Keratinocyte (primary cell): ENCODE data around the gene PPP2R5C. TPM values are rescaled to one million over a fixed set of nuclear protein-coding genes. Genes with fewer than 3 reads are reported as not detected.
"Not testable (repeated sequence)": the region's sequence is repeated elsewhere in the genome, so short reads cannot be mapped to it uniquely, and the experiment has no call there.

Source experiments
- DNase-seq: peaks from one replicate; pipeline ENCODE4 v3.0.0-alpha.2; 2011; ENCODE audit warnings: low read depth, missing footprints, low spot score
- FAIRE-seq: peaks from 2 replicates; lab custom pipeline; 2011; peaks lifted over from hg19 to GRCh38; lab: Jason Lieb, UNC
- H2AFZ ChIP-seq: 2 replicates; pipeline ENCODE4 v1.6.0; 2012; ENCODE audit warnings: low read length, control low read depth, inconsistent platforms; ENCODE audit not compliant: control insufficient read depth
- H3K27ac ChIP-seq: 2 replicates; pipeline ENCODE4 v1.5.1; 2011; ENCODE audit warnings: low read length; ENCODE audit not compliant: control insufficient read depth, insufficient read depth
- H3K27me3 ChIP-seq: 3 replicates; pipeline ENCODE4 v1.6.0; 2011; ENCODE audit warnings: low read length; ENCODE audit not compliant: control insufficient read depth, insufficient read depth; ENCODE audit errors: extremely low read depth
- H3K36me3 ChIP-seq, 2 experiments: 2 replicates in 1 of 2; 3 replicates in 1 of 2; pipeline ENCODE4 v1.5.1; 2011; ENCODE audit warnings: low read length in 2 of 2, mild to moderate bottlenecking in 1 of 2; ENCODE audit not compliant: control insufficient read depth in 2 of 2, insufficient read depth in 2 of 2; ENCODE audit errors: extremely low read depth in 1 of 2
- H3K4me1 ChIP-seq: 3 replicates; pipeline ENCODE4 v1.5.1; 2011; ENCODE audit warnings: low read length; ENCODE audit not compliant: control insufficient read depth, insufficient read depth; ENCODE audit errors: extremely low read depth
- H3K4me2 ChIP-seq: 3 replicates; pipeline ENCODE4 v1.6.0; 2011; ENCODE audit warnings: low read depth, low read length; ENCODE audit not compliant: control insufficient read depth, insufficient read depth; ENCODE audit errors: extremely low read depth
- H3K4me3 ChIP-seq, 3 experiments: fragments of 200-600 bp in 1 of 3; sonication (generic) in 1 of 3; 2 replicates in 2 of 3; 3 replicates in 1 of 3; pipeline ENCODE4 v1.5.1; 2011 to 2016; ENCODE audit warnings: low read length in 3 of 3, mild to moderate bottlenecking in 3 of 3, control low read depth in 2 of 3, inconsistent platforms in 1 of 3, low read depth in 1 of 3, mixed read lengths in 1 of 3, mixed run types in 1 of 3, moderate library complexity in 1 of 3; ENCODE audit not compliant: control insufficient read depth in 2 of 3, insufficient read depth in 2 of 3; ENCODE audit errors: extremely low read depth in 1 of 3
- H3K79me2 ChIP-seq: 2 replicates; pipeline ENCODE4 v1.6.0; 2012; ENCODE audit warnings: low read length; ENCODE audit not compliant: control insufficient read depth, insufficient read depth
- H3K9ac ChIP-seq: 3 replicates; pipeline ENCODE4 v1.6.0; 2011; ENCODE audit warnings: low read length; ENCODE audit not compliant: control insufficient read depth, insufficient read depth; ENCODE audit errors: extremely low read depth
- H3K9me1 ChIP-seq: 3 replicates; pipeline ENCODE4 v1.6.0; 2011; ENCODE audit warnings: low read length; ENCODE audit not compliant: control insufficient read depth, insufficient read depth; ENCODE audit errors: extremely low read depth
- H3K9me3 ChIP-seq: 2 replicates; pipeline ENCODE4 v1.5.1; 2012; ENCODE audit warnings: low read depth, low read length; ENCODE audit not compliant: control insufficient read depth
- H4K20me1 ChIP-seq: 3 replicates; pipeline ENCODE4 v1.6.0; 2011; ENCODE audit warnings: low read length; ENCODE audit not compliant: control insufficient read depth, insufficient read depth; ENCODE audit errors: extremely low read depth
- EZH2 ChIP-seq: IDR thresholded peaks from one replicate; pipeline ENCODE4 v1.6.1; 2012; ENCODE audit warnings: inconsistent platforms, mild to moderate bottlenecking, low read length, moderate library complexity
- dilution Hi-C: fragments of 300-500 bp; cut with MboI; formaldehyde crosslinking; loops from one replicate; pipeline ENCODE4 v1.7.0; 2020; ENCODE audit warnings: low sequenced_read_pairs; ENCODE audit not compliant: extremely low pct_ligation_motif_present
- polyA plus RNA-seq, 5 experiments: library from polyadenylated mRNA; depleted of rRNA in 3 of 5; stranded (reverse) in 3 of 5; stranded (forward) in 1 of 5; unstranded in 1 of 5; fragments of >200 nt; gene quantifications; 1 replicate in 1 of 5; 2 replicates in 3 of 5; 3 replicates in 1 of 5; pipeline versions ENCODE4 v1.2.1 to v1.2.3, GENCODE V29; 2011 to 2012; ENCODE audit warnings: missing spikeins in 2 of 5, low read depth in 1 of 5, low replicate concordance in 1 of 5
- TF ChIP-seq, protein P1 (sequence below), 3 experiments: IDR thresholded peaks in 1 of 3; conservative IDR thresholded peaks in 1 of 3; optimal IDR thresholded peaks in 1 of 3; 2 replicates in 2 of 3; 3 replicates in 1 of 3; pipeline versions ENCODE3 to v1.5.1; 2011; ENCODE audit warnings: low read length in 3 of 3, mild to moderate bottlenecking in 3 of 3, moderate library complexity in 2 of 3, control low read depth in 1 of 3, inconsistent platforms in 1 of 3; ENCODE audit not compliant: insufficient read depth in 2 of 3; ENCODE audit errors: extremely low read depth in 1 of 3

Gene PPP2R5C
- polyA plus RNA-seq, 1 donor (not counting 4 experiments of a cell fraction or from before 2014, with no cell fraction given), result 105 TPM

DNA sequence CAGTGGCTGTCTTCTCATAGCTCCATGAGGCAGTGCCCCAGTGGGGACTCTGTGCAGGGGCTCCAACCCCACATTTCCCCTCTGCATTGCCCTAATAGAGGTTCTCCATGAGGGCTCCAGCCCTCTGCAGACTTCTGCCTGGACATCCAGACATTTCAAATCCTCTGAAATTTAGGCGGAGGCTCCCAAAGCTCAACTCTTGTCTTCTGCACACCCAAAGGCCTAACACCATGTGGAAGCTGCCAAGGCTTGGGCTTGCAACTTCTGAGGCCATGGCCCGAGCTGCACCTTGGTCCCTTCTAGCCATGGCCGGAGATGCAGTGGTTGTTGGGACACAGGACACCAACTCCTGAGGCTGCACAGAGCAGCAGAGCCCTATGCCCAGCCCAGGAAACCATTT, 20.5 kb upstream of the PPP2R5C start:
- dilution Hi-C loops, result no loop called here
- DNase-seq, result no peak
- FAIRE-seq, result no peak

GRCh38 chr14:101743701-101744100, 17.8 kb upstream of the PPP2R5C start:
- DNase-seq (no peak), FAIRE-seq (no peak)
- no peaks in the 10 kb centered on the region for H4K20me1 ChIP-seq
- no peak overlapping the region for H3K27ac ChIP-seq
- dilution Hi-C loops, result no loop called here
- H3K4me3 ChIP-seq, result no peak overlapping the region
- H3K9ac ChIP-seq, result no peak overlapping the region
- H3K36me3 ChIP-seq, result no peaks in the 10 kb centered on the region
- no peak overlapping the region for H3K4me2 ChIP-seq
- H3K9me1 ChIP-seq, result no peaks in the 10 kb centered on the region
- TF ChIP-seq, protein P1, sequence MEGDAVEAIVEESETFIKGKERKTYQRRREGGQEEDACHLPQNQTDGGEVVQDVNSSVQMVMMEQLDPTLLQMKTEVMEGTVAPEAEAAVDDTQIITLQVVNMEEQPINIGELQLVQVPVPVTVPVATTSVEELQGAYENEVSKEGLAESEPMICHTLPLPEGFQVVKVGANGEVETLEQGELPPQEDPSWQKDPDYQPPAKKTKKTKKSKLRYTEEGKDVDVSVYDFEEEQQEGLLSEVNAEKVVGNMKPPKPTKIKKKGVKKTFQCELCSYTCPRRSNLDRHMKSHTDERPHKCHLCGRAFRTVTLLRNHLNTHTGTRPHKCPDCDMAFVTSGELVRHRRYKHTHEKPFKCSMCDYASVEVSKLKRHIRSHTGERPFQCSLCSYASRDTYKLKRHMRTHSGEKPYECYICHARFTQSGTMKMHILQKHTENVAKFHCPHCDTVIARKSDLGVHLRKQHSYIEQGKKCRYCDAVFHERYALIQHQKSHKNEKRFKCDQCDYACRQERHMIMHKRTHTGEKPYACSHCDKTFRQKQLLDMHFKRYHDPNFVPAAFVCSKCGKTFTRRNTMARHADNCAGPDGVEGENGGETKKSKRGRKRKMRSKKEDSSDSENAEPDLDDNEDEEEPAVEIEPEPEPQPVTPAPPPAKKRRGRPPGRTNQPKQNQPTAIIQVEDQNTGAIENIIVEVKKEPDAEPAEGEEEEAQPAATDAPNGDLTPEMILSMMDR (optimal IDR thresholded peaks at IDR 0.05 in 1 of 3, IDR thresholded peaks at IDR 0.05 in 1 of 3, conservative IDR thresholded peaks at IDR 0.05 in 1 of 3; ENCODE audit: extremely low read depth in 1 of 3, insufficient read depth in 2 of 3, low read length in 3 of 3), result no peak
- no peak for TF ChIP-seq EZH2
- H3K79me2 ChIP-seq, result no peaks in the 10 kb centered on the region
- no peaks in the 10 kb centered on the region for H3K9me3 ChIP-seq
- H3K4me1 ChIP-seq, result peaks cover 3% of the 10 kb centered on the region
- H2AFZ ChIP-seq, result no peak overlapping the region
- H3K27me3 ChIP-seq, result no peaks in the 10 kb centered on the region

More for the DNA sequence above, 20.5 kb upstream of the PPP2R5C start:
- peaks cover 3% of the 10 kb centered on the region for H3K4me1 ChIP-seq
- H3K36me3 ChIP-seq, result no peaks in the 10 kb centered on the region
- H3K79me2 ChIP-seq, result no peaks in the 10 kb centered on the region
- H3K27me3 ChIP-seq, result no peaks in the 10 kb centered on the region
- no peak overlapping the region for H3K9ac ChIP-seq
- no peaks in the 10 kb centered on the region for H3K9me1 ChIP-seq
- H4K20me1 ChIP-seq, result no peaks in the 10 kb centered on the region
- H3K4me2 ChIP-seq, result no peak overlapping the region
- no peaks in the 10 kb centered on the region for H3K9me3 ChIP-seq
- no peak overlapping the region for H3K4me3 ChIP-seq
- H3K27ac ChIP-seq, result no peak overlapping the region
- no peak for TF ChIP-seq EZH2
- TF ChIP-seq, protein P1 (optimal IDR thresholded peaks at IDR 0.05 in 1 of 3, IDR thresholded peaks at IDR 0.05 in 1 of 3, conservative IDR thresholded peaks at IDR 0.05 in 1 of 3; ENCODE audit: extremely low read depth in 1 of 3, insufficient read depth in 2 of 3, low read length in 3 of 3), result no peak
- no peak overlapping the region for H2AFZ ChIP-seq

GRCh38 chr14:101744382-101744781, 17.1 kb upstream of the PPP2R5C start:
- H3K9ac ChIP-seq, H3K9me3 ChIP-seq, H3K9me1 ChIP-seq, H3K36me3 ChIP-seq, H3K27me3 ChIP-seq, DNase-seq, dilution Hi-C loops, H3K79me2 ChIP-seq, H3K27ac ChIP-seq, H3K4me2 ChIP-seq, H2AFZ ChIP-seq, H3K4me1 ChIP-seq, H3K4me3 ChIP-seq, FAIRE-seq, H4K20me1 ChIP-seq: not testable (repeated sequence)

DNA sequence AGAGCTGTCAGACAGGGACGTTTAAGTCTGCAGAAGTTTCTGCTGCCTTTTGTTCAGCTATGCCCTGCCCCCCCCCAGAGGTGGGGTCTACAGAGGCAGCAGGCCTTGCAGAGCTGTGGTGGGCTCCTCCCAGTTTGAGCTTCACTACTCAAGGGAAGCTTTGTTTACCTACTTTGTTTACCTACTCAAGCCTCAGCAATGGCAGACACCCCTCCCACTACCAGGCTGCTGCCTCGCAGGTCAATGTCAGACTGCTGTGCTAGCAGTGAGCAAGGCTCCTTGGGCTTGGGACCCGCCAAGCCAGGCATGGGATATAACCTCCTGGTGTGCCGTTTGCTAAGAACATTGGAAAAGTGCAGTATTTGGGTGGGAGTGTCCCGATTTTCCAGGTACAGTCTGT, 11.8 kb upstream of the PPP2R5C start:
- DNase-seq, H2AFZ ChIP-seq, dilution Hi-C loops, H3K79me2 ChIP-seq, H3K27me3 ChIP-seq, H3K4me3 ChIP-seq, H3K4me2 ChIP-seq, H3K9ac ChIP-seq, H4K20me1 ChIP-seq, H3K9me3 ChIP-seq, H3K9me1 ChIP-seq, FAIRE-seq, H3K36me3 ChIP-seq, H3K27ac ChIP-seq, H3K4me1 ChIP-seq: not testable (repeated sequence)
